Measurements from ENCODE around the gene DRD2. TPM values are rescaled to one million over a fixed set of nuclear protein-coding genes. Genes with fewer than 3 reads are reported as not detected.

The DRD2 gene
- total and polyA plus RNA-seq, 4 donors = not detected

- Histone ChIP-seq H3K4me1 (ENCODE audit: control insufficient read depth in 4 of 4, insufficient read depth in 4 of 4, low read length in 3 of 4) (no peaks in the 10 kb centered on the region), H3K4me3 (ENCODE audit: low read depth in 1 of 3, low read length in 3 of 3) (no peak overlapping the region), H3K9me3 (ENCODE audit: control insufficient read depth in 4 of 4, low read length in 3 of 4) (no peaks in the 10 kb centered on the region), H3K9ac (ENCODE audit: low read depth in 1 of 2, low read length in 2 of 2) (no peak overlapping the region), H3K27ac (ENCODE audit: low read depth in 1 of 2, low read length in 2 of 2) (no peak overlapping the region), H3K27me3 (ENCODE audit: control insufficient read depth in 4 of 4, insufficient read depth in 4 of 4, low read length in 3 of 4) (peaks cover 0 to 4% (median 0%) of the 10 kb centered on the region in 4 donors), H3K36me3 (ENCODE audit: control insufficient read depth in 4 of 4, insufficient read depth in 3 of 4, low read depth in 1 of 4, low read length in 3 of 4) (no peaks in the 10 kb centered on the region)
- WGBS = 87% methylated on average over 5 of the region's 5 CpGs
- DNase-seq (ENCODE audit: low spot score) = no peak
- TF ChIP-seq ZBTB33 (IDR thresholded peaks at IDR 0.05) = no peak
- no peak for TF ChIP-seq RAD21 (IDR thresholded peaks at IDR 0.05)
- TF ChIP-seq TAF1 (conservative IDR thresholded peaks at IDR 0.05) = no peak
- no peak for TF ChIP-seq FOXA1 (IDR thresholded peaks at IDR 0.05)
- no peak for TF ChIP-seq ATF3 (IDR thresholded peaks at IDR 0.05)
- no peak for TF ChIP-seq NR2F2 (IDR thresholded peaks at IDR 0.05)
- TF ChIP-seq YY1 (IDR thresholded peaks at IDR 0.05) = no peak
- no peak for TF ChIP-seq JUND (IDR thresholded peaks at IDR 0.05)
- no peak for TF ChIP-seq EGR1 (IDR thresholded peaks at IDR 0.05; ENCODE audit: low read depth in 2 of 2)
- TF ChIP-seq GABPA (IDR thresholded peaks at IDR 0.05 in 1 of 2, conservative IDR thresholded peaks at IDR 0.05 in 1 of 2) = no peak
- TF ChIP-seq REST (IDR thresholded peaks at IDR 0.05) = no peak
- no peak for TF ChIP-seq FOXA2 (IDR thresholded peaks at IDR 0.05)
- no peak for TF ChIP-seq RXRA (IDR thresholded peaks at IDR 0.05)
- TF ChIP-seq HNF4A (conservative IDR thresholded peaks at IDR 0.05) = no peak
- TF ChIP-seq MAX (IDR thresholded peaks at IDR 0.05) = no peak
- no peak for TF ChIP-seq SP1 (IDR thresholded peaks at IDR 0.05)
Measured at GRCh38 chr11:113462830-113463229, 12.4 kb downstream of the DRD2 start.

- Histone ChIP-seq H3K27me3 (ENCODE audit: control insufficient read depth in 4 of 4, insufficient read depth in 4 of 4, low read length in 3 of 4) (peaks cover 0 to 4% (median 0%) of the 10 kb centered on the region in 4 donors), H3K27ac (ENCODE audit: low read depth in 1 of 2, low read length in 2 of 2) (no peak overlapping the region), H3K9me3 (ENCODE audit: control insufficient read depth in 4 of 4, low read length in 3 of 4) (no peaks in the 10 kb centered on the region), H3K4me3 (ENCODE audit: low read depth in 1 of 3, low read length in 3 of 3) (no peak overlapping the region), H3K36me3 (ENCODE audit: control insufficient read depth in 4 of 4, insufficient read depth in 3 of 4, low read depth in 1 of 4, low read length in 3 of 4) (no peaks in the 10 kb centered on the region), H3K9ac (ENCODE audit: low read depth in 1 of 2, low read length in 2 of 2) (no peak overlapping the region), H3K4me1 (ENCODE audit: control insufficient read depth in 4 of 4, insufficient read depth in 4 of 4, low read length in 3 of 4) (no peaks in the 10 kb centered on the region)
- no peak for DNase-seq (ENCODE audit: low spot score)
- 75% methylated on average over 3 of the region's 3 CpGs for WGBS
- TF ChIP-seq ATF3 (IDR thresholded peaks at IDR 0.05) (no peak), HNF4A (conservative IDR thresholded peaks at IDR 0.05) (no peak), EGR1 (IDR thresholded peaks at IDR 0.05; ENCODE audit: low read depth in 2 of 2) (no peak), FOXA1 (IDR thresholded peaks at IDR 0.05) (no peak), MAX (IDR thresholded peaks at IDR 0.05) (no peak), RXRA (IDR thresholded peaks at IDR 0.05) (no peak), SP1 (IDR thresholded peaks at IDR 0.05) (no peak), GABPA (IDR thresholded peaks at IDR 0.05 in 1 of 2, conservative IDR thresholded peaks at IDR 0.05 in 1 of 2) (no peak), FOXA2 (IDR thresholded peaks at IDR 0.05) (no peak), YY1 (IDR thresholded peaks at IDR 0.05) (no peak), JUND (IDR thresholded peaks at IDR 0.05) (no peak), TAF1 (conservative IDR thresholded peaks at IDR 0.05) (no peak), HNF4G (IDR thresholded peaks at IDR 0.05) (no peak), CTCF (IDR thresholded peaks at IDR 0.05; ENCODE audit: low read depth, low read length, missing input control) (no peak), RAD21 (IDR thresholded peaks at IDR 0.05) (no peak), REST (IDR thresholded peaks at IDR 0.05) (no peak), NR2F2 (IDR thresholded peaks at IDR 0.05) (no peak)
Measured at GRCh38 chr11:113461639-113462038, 13.6 kb downstream of the DRD2 start.
